Activated B cell treated with CpG ODN at 0.5 μM for 24 hours (primary cell): Measurements from ENCODE around the gene ORC1. TPM values are rescaled to one million over a fixed set of nuclear protein-coding genes. Genes with fewer than 3 reads are reported as not detected.
A peak's percentile ranks its signal among the peaks of the same experiment; 100 is the strongest.

Experiments
- ATAC-seq: fragments of 200-7000 bp; cut with Tn5 transposase; one replicate; pipeline ENCODE4 v1.10.0; 2021; ENCODE audit warnings: low read depth, mild to moderate bottlenecking, moderate library complexity
- CTCF ChIA-PET: fragments of 350-600 bp; sonication (Branson Sonifier 250); formaldehyde crosslinking; loops from one replicate; lab custom pipeline; 2021; ENCODE audit warnings: antibody characterized with exemption; lab: Charles Lee
- POLR2A ChIA-PET: fragments of 350-600 bp; sonication (Branson Sonifier 250); formaldehyde crosslinking; loops from one replicate; lab custom pipeline; 2021; ENCODE audit warnings: antibody characterized with exemption; lab: Charles Lee
- DNase-seq: peaks from one replicate; pipeline ENCODE4 v3.0.0; 2022
- H3K27ac Mint-ChIP-seq: one replicate; pipeline ENCODE4 v1.8.0; 2020; ENCODE audit warnings: mixed read lengths
- H3K27me3 Mint-ChIP-seq: one replicate; pipeline ENCODE4 v1.8.0; 2021; ENCODE audit warnings: mixed read lengths
- H3K36me3 Mint-ChIP-seq: one replicate; pipeline ENCODE4 v1.8.0; 2021; ENCODE audit warnings: low read depth, mixed read lengths
- H3K4me1 Mint-ChIP-seq: one replicate; pipeline ENCODE4 v1.8.0; 2021; ENCODE audit warnings: mixed read lengths
- H3K4me3 Mint-ChIP-seq: one replicate; pipeline ENCODE4 v1.8.0; 2020; ENCODE audit warnings: mild to moderate bottlenecking, mixed read lengths
- H3K9me3 Mint-ChIP-seq: one replicate; pipeline ENCODE4 v1.8.0; 2020; ENCODE audit warnings: mixed read lengths
- CTCF ChIP-seq: fragments of 200-600 bp; IDR thresholded peaks from one replicate; pipeline ENCODE4 v1.8.0; 2022; ENCODE audit warnings: antibody characterized with exemption, mild to moderate bottlenecking
- intact Hi-C: fragments of 100-400 bp; cut with micrococcal nuclease; formaldehyde crosslinking; loops from one replicate; pipeline ENCODE4 v1.15.1; 2024
- total RNA-seq: library from RNA; stranded (reverse); gene quantifications from 2 replicates; pipeline ENCODE4 v1.2.3, GENCODE V29; 2022

ORC1 gene
- total RNA-seq, 1 donor from 2014 or later: 3.2 TPM

DNA sequence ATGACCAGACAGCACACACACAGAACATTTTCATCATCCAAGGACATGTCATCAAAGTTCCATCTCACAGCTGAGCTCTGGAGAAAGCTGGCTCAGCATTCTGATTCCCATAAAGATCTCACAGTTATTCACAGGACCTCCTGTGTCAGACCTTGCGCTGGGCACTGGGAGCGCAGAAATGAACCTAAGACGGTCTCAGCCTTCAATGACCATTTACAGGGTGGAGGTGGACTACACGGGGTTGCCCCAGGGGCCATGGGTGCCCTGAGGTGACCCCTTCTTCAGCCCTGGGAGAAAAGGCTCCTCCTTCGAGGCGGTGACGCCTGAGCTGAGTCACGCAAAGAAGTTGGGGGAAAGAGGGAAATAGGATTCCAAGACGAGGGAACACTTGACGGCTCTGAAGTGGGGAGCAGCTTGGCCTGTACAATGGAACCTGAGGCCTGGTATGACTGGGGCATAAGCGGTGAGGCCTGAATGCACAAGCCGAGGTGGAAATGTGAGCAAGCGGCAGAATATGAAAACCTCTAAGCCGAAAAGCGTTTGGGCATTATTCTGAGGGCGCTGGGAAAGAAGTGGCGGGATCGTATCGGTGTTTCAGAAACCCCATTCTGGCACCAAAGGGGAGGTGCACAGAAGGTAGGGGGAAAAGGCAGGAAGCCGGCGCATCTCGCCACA is 39.0 kb downstream of the ORC1 start:
- ChIA-PET CTCF (interaction anchor here (0.6 to 1.2 kb wide), 2 partner anchors 65 to 321 kb away, joined by 3 read pairs; no protein-coding TSS in a partner anchor), POLR2A (interaction anchor here (1.3 to 2.8 kb wide), 4 partner anchors 8 to 338 kb away, joined by 3 to 34 read pairs (median 6); partner anchors contain the start of genes BTF3L4, ORC1 and PRPF38A)
- peaks cover 30% of the 10 kb centered on the region for H3K4me1 Mint-ChIP-seq
- H3K27ac Mint-ChIP-seq: peak overlapping the region; percentile 88
- H3K9me3 Mint-ChIP-seq: no peaks in the 10 kb centered on the region
- TF ChIP-seq CTCF: no peak
- H3K36me3 Mint-ChIP-seq: peaks cover 40% of the 10 kb centered on the region
- peak overlapping the region; percentile 94 for H3K4me3 Mint-ChIP-seq
- ATAC-seq (no peak), DNase-seq (no peak)
- peaks cover 2% of the 10 kb centered on the region for H3K27me3 Mint-ChIP-seq
- intact Hi-C loops: loop anchor here (5.0 to 10.0 kb wide), 5 partner anchors 190 to 962 kb away; partner anchors contain the start of genes LRP8, OSBPL9, TUT4 and ZFYVE9

- peaks cover 48% of the 10 kb centered on the region for H3K36me3 Mint-ChIP-seq
- intact Hi-C loops: loop anchor here (10.0 kb wide), 1 partner anchor 190 kb away; the partner anchor contains the start of gene TUT4
- no peak for DNase-seq
- peaks cover 2% of the 10 kb centered on the region for H3K27me3 Mint-ChIP-seq
- CTCF ChIA-PET: interaction anchor here (0.6 to 1.2 kb wide), 2 partner anchors 66 to 322 kb away, joined by 3 read pairs; no protein-coding TSS in a partner anchor
- H3K27ac Mint-ChIP-seq: peak overlapping the region; percentile 88
- POLR2A ChIA-PET: no interaction called here
- peak overlapping the region; percentile 64 for H3K4me3 Mint-ChIP-seq
- no peak for TF ChIP-seq CTCF
- ATAC-seq: no peak
- H3K9me3 Mint-ChIP-seq: no peaks in the 10 kb centered on the region
- peaks cover 30% of the 10 kb centered on the region for H3K4me1 Mint-ChIP-seq
Measured at GRCh38 chr1:52364235-52364839, 39.9 kb downstream of the ORC1 start.

GRCh38 chr1:52360595-52360968 is 43.6 kb downstream of the ORC1 start:
- POLR2A ChIA-PET: interaction anchor here (0.5 kb wide), 1 partner anchor 9 kb away, joined by 3 read pairs; no protein-coding TSS in a partner anchor
- CTCF ChIA-PET: no interaction called here
- H3K4me1 Mint-ChIP-seq: peaks cover 17% of the 10 kb centered on the region
- ATAC-seq (no peak), DNase-seq (no peak)
- intact Hi-C loops: loop anchor here (10.0 kb wide), 1 partner anchor 194 kb away; the partner anchor contains the start of gene TUT4
- no peaks in the 10 kb centered on the region for H3K9me3 Mint-ChIP-seq
- peaks cover 86% of the 10 kb centered on the region for H3K36me3 Mint-ChIP-seq
- no peak overlapping the region for H3K4me3 Mint-ChIP-seq
- H3K27me3 Mint-ChIP-seq: no peaks in the 10 kb centered on the region
- H3K27ac Mint-ChIP-seq: no peak overlapping the region
- no peak for TF ChIP-seq CTCF

DNA sequence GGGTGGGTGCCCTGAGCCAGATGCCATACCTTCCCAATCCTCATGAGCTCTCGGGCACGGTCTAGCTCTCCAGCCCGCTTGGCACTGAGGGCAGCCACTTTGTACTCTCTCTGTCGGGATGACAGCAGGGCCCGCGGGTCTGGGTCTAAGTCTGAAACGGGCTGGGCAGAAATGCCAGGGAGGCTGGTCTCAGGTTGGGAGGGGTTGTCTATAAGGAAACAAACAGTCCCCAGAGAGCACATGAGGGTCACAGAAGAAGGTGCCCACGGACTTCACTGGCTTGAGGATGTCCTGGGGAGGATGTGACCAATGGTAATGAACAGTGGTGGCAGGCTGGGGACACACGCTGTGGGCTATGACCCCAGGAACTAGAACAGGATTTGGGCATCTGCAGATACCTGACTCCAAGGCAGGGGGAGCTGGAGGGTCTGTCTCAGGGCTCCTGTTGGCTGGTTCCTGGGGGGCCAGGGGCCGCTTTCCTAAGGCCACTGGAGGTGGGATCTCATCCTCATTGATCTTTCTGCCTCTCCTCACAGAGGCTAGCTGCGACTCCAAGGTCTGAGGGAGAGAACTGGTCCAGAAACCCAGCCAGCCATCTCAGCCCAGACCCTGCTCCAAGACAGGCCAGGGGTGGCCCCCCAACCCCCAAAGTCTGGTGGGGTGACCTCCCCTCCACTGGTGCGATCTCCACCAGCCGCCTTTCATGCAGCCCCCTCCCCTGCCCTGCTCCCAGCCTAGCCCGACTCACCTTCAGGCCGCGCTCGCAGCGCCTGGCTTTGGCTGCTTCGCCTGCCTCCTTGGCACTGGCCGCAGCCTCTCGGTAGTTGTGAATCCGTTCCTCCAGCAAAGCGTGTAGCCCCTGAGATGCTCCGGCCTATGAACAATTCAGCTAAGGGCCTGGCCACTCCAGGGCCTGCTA is 44.3 kb downstream of the ORC1 start:
- H3K36me3 Mint-ChIP-seq: peaks cover 87% of the 10 kb centered on the region

More for the DNA sequence above, 44.3 kb downstream of the ORC1 start:
- ATAC-seq (no peak), DNase-seq (no peak)
- Mint-ChIP-seq H3K27ac (no peak overlapping the region), H3K4me1 (peaks cover 11% of the 10 kb centered on the region), H3K9me3 (no peaks in the 10 kb centered on the region), H3K27me3 (no peaks in the 10 kb centered on the region), H3K4me3 (no peak overlapping the region)
- intact Hi-C loops: loop anchor here (10.0 kb wide), 1 partner anchor 195 kb away; the partner anchor contains the start of gene TUT4
- POLR2A ChIA-PET: interaction anchor here (0.5 kb wide), 1 partner anchor 8 kb away, joined by 3 read pairs; no protein-coding TSS in a partner anchor
- no peak for TF ChIP-seq CTCF
- CTCF ChIA-PET: no interaction called here
